Measurements from ENCODE around the gene LPIN3. TPM values are rescaled to one million over a fixed set of nuclear protein-coding genes. Genes with fewer than 3 reads are reported as not detected.

The LPIN3 gene
- total and polyA plus RNA-seq, 2 experiments from 2014 or later, result 6.1 to 9.7 TPM

- H3K4me1 Mint-ChIP-seq, result peaks cover 11% of the 10 kb centered on the region
- H3K36me3 Mint-ChIP-seq (ENCODE audit: low read depth), result peaks cover 2% of the 10 kb centered on the region; the same call in 2 of the 3 replicates
- Histone ChIP-seq H3K4me3 (peak overlapping the region; percentile 59), H3K27me3 (ENCODE audit: insufficient read depth) (peaks cover 56% of the 10 kb centered on the region), H3K79me2 (replicated peaks; ENCODE audit: insufficient read depth) (no peaks in the 10 kb centered on the region), H3K27ac (ENCODE audit: low read depth) (no peak overlapping the region), H3K4me2 (peak overlapping the region; percentile 84), H4K20me1 (replicated peaks; ENCODE audit: insufficient read depth) (no peaks in the 10 kb centered on the region), H3K9me2 (ENCODE audit: insufficient read depth) (no peaks in the 10 kb centered on the region), H3K36me3 (ENCODE audit: insufficient read depth) (no peaks in the 10 kb centered on the region), H3F3A (replicated peaks; ENCODE audit: low read depth) (peaks cover 7% of the 10 kb centered on the region; the same call in 1 of the 2 replicates), H2AFZ (peak overlapping the region; percentile 85), H3K4me1 (ENCODE audit: insufficient read depth) (peaks cover 5% of the 10 kb centered on the region; the same call in 1 of the 2 replicates)
- H3K27ac Mint-ChIP-seq, result no peak overlapping the region
- DNase-seq (ENCODE audit: low spot score) (no peak), ATAC-seq (no peak)
- no peak for TF ChIP-seq REST (IDR thresholded peaks at IDR 0.05; ENCODE audit: unreplicated experiment)
- TF ChIP-seq JUNB (IDR thresholded peaks at IDR 0.05; ENCODE audit: unreplicated experiment), result no peak
- TF ChIP-seq POLR2AphosphoS5 (IDR thresholded peaks at IDR 0.05; ENCODE audit: low read depth), result no peak
- TF ChIP-seq ETS1 (IDR thresholded peaks at IDR 0.05), result no peak
- no peak for TF ChIP-seq ZNF114 (CRISPR knock-in tag; IDR thresholded peaks at IDR 0.05)
- TF ChIP-seq NANOG (IDR thresholded peaks at IDR 0.05; ENCODE audit: borderline replicate concordance), result no peak
- TF ChIP-seq EZH2phosphoT487 (IDR thresholded peaks at IDR 0.05; ENCODE audit: unreplicated experiment), result no peak
- TF ChIP-seq ZNF331 (CRISPR knock-in tag; IDR thresholded peaks at IDR 0.05; ENCODE audit: low read depth), result no peak
- no peak for TF ChIP-seq CTCF (conservative IDR thresholded peaks at IDR 0.05; ENCODE audit: low read depth in 2 of 2)
- no peak for TF ChIP-seq STAT1 (IDR thresholded peaks at IDR 0.05; ENCODE audit: unreplicated experiment)
- TF ChIP-seq CREB1 (CRISPR knock-in tag; IDR thresholded peaks at IDR 0.05; ENCODE audit: low read depth), result no peak
- no peak for TF ChIP-seq ZNF462 (CRISPR knock-in tag; IDR thresholded peaks at IDR 0.05)
- no peak for TF ChIP-seq EZH2 (IDR thresholded peaks at IDR 0.05; ENCODE audit: low read depth, unreplicated experiment)
- peak overlapping the region; percentile 59 for H3K4me3 Mint-ChIP-seq
- peaks cover 38% of the 10 kb centered on the region for H3K27me3 Mint-ChIP-seq (ENCODE audit: insufficient read depth, low read depth, poor library complexity)
- peaks cover 3% of the 10 kb centered on the region; the same call in 1 of the 3 replicates for H3K9me3 Mint-ChIP-seq
Observed at GRCh38 chr20:41364967-41365765, 24.5 kb downstream of the LPIN3 start.
